ENCODE data around the gene FAM184B. TPM values are rescaled to one million over a fixed set of nuclear protein-coding genes. Genes with fewer than 3 reads are reported as not detected.

FAM184B gene
- total RNA-seq, 2 donors from 2014 or later, result 0.07 TPM; not detected in 1

GRCh38 chr4:17699380-17699779, 82.0 kb downstream of the FAM184B start:
- WGBS, 2 experiments (ENCODE audit: insufficient coverage in 1 of 2, insufficient read length in 1 of 2), result 87% methylated on average over 2 of the region's 2 CpGs; no CpG with 5 or more reads in 1 of the 2 experiments
- no peaks in the 10 kb centered on the region for H3K9me3 ChIP-seq (ENCODE audit: control insufficient read depth, low read length)
- DNase-seq, result no peak
- Mint-ChIP-seq H3K4me1 (no peaks in the 10 kb centered on the region), H3K4me3 (no peak overlapping the region), H3K9me3 (peaks cover 4% of the 10 kb centered on the region), H3K36me3 (ENCODE audit: low read depth) (no peaks in the 10 kb centered on the region), H3K27ac (no peak overlapping the region), H3K27me3 (ENCODE audit: insufficient read depth) (peaks cover 3% of the 10 kb centered on the region)
- no peak overlapping the region for H3K4me3 ChIP-seq (ENCODE audit: low read length)
- no peaks in the 10 kb centered on the region for H3K36me3 ChIP-seq (ENCODE audit: control insufficient read depth, insufficient read depth, low read length)
- no peaks in the 10 kb centered on the region for H3K4me1 ChIP-seq (ENCODE audit: control insufficient read depth, insufficient read depth, low read length)
- H3K27ac ChIP-seq (ENCODE audit: low read depth, low read length), result no peak overlapping the region
- no peak for TF ChIP-seq CTCF (conservative IDR thresholded peaks at IDR 0.05)
- H3K27me3 ChIP-seq (ENCODE audit: control insufficient read depth, insufficient read depth, low read length, poor library complexity, severe bottlenecking), result no peaks in the 10 kb centered on the region
- no peak overlapping the region for H3K9ac ChIP-seq (ENCODE audit: extremely low read depth, low read length, poor library complexity, severe bottlenecking)

DNA sequence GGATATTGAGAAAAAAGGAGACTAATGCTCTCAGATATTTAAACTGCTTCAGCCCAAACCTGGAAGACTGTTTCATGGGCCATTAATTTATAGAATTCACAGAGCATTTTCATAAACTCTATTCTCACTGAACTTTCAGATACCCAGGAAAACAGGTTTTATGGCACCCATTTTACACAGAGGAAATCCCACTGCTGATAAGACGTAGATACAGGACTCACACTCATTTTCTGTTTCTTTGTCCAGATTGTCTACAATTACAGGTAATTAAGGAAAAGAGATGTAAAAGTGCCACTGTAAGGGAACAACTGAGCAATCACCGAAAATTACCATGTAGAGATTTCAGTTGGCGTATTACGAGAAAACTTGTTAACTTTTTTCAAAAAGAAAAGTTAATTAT, 83.3 kb downstream of the FAM184B start:
- Histone ChIP-seq H3K27ac (ENCODE audit: low read depth, low read length) (no peak overlapping the region), H3K4me1 (ENCODE audit: control insufficient read depth, insufficient read depth, low read length) (no peaks in the 10 kb centered on the region), H3K36me3 (ENCODE audit: control insufficient read depth, insufficient read depth, low read length) (no peaks in the 10 kb centered on the region), H3K27me3 (ENCODE audit: control insufficient read depth, insufficient read depth, low read length, poor library complexity, severe bottlenecking) (no peaks in the 10 kb centered on the region), H3K9ac (ENCODE audit: extremely low read depth, low read length, poor library complexity, severe bottlenecking) (no peak overlapping the region), H3K9me3 (ENCODE audit: control insufficient read depth, low read length) (no peaks in the 10 kb centered on the region), H3K4me3 (ENCODE audit: low read length) (no peak overlapping the region)
- 98 to 100% methylated on average over 1 to 3 of the region's 4 CpGs for WGBS, 2 experiments (ENCODE audit: insufficient coverage in 1 of 2, insufficient read length in 1 of 2)
- Mint-ChIP-seq H3K36me3 (ENCODE audit: low read depth) (no peaks in the 10 kb centered on the region), H3K27ac (no peak overlapping the region), H3K27me3 (ENCODE audit: insufficient read depth) (peaks cover 3% of the 10 kb centered on the region), H3K4me3 (no peak overlapping the region), H3K9me3 (peaks cover 4% of the 10 kb centered on the region), H3K4me1 (no peaks in the 10 kb centered on the region)
- no peak for DNase-seq
- TF ChIP-seq CTCF (conservative IDR thresholded peaks at IDR 0.05), result no peak

- TF ChIP-seq CTCF (conservative IDR thresholded peaks at IDR 0.05), result no peak
- no peak overlapping the region for H3K4me3 ChIP-seq (ENCODE audit: low read length)
- WGBS, 2 experiments (ENCODE audit: insufficient coverage in 1 of 2, insufficient read length in 1 of 2), result 86 to 93% methylated on average over 2 to 3 of the region's 3 CpGs
- Mint-ChIP-seq H3K9me3 (peaks cover 4% of the 10 kb centered on the region), H3K27me3 (ENCODE audit: insufficient read depth) (peaks cover 3% of the 10 kb centered on the region), H3K27ac (no peak overlapping the region), H3K36me3 (ENCODE audit: low read depth) (no peaks in the 10 kb centered on the region), H3K4me1 (no peaks in the 10 kb centered on the region), H3K4me3 (no peak overlapping the region)
- no peaks in the 10 kb centered on the region for H3K4me1 ChIP-seq (ENCODE audit: control insufficient read depth, insufficient read depth, low read length)
- no peak overlapping the region for H3K27ac ChIP-seq (ENCODE audit: low read depth, low read length)
- no peaks in the 10 kb centered on the region for H3K27me3 ChIP-seq (ENCODE audit: control insufficient read depth, insufficient read depth, low read length, poor library complexity, severe bottlenecking)
- H3K9ac ChIP-seq (ENCODE audit: extremely low read depth, low read length, poor library complexity, severe bottlenecking), result no peak overlapping the region
- no peak for DNase-seq
- no peaks in the 10 kb centered on the region for H3K9me3 ChIP-seq (ENCODE audit: control insufficient read depth, low read length)
- no peaks in the 10 kb centered on the region for H3K36me3 ChIP-seq (ENCODE audit: control insufficient read depth, insufficient read depth, low read length)
These were observed 86.1 kb downstream of the FAM184B start for GRCh38 chr4:17695341-17695740.
